ENCODE results near the gene LRRC46.

GRCh38 chr17:47810901-47811635 is 20.4 kb upstream of the LRRC46 start:
- TF ChIP-seq CTCF (IDR thresholded peaks at IDR 0.05; ENCODE audit: insufficient read depth, low read depth, low read length) (no peak), EZH2 (IDR thresholded peaks at IDR 0.05; ENCODE audit: insufficient read depth, low read length) (no peak)
